Coronary artery (tissue), 2 donors: ENCODE data around the gene SLC6A9.

Experiments used
- DNase-seq: peaks from one replicate; pipeline ENCODE4 v3.0.0-alpha.2; 2017; ENCODE audit warnings: low spot score
- H3K27ac ChIP-seq, 2 donors: fragments of 200-600 bp; sonication (generic); one replicate each; pipeline ENCODE4 v1.5.1; 2016 to 2019
- H3K4me3 ChIP-seq: fragments of 200-600 bp; sonication (generic); 2 replicates; pipeline ENCODE4 v1.5.1; 2016; ENCODE audit warnings: mild to moderate bottlenecking, moderate library complexity
- CTCF ChIP-seq: fragments of 200-600 bp; sonication (generic); IDR thresholded peaks from one replicate; pipeline ENCODE4 v1.5.1; 2019; ENCODE audit warnings: antibody characterized with exemption

The SLC6A9 gene

DNA sequence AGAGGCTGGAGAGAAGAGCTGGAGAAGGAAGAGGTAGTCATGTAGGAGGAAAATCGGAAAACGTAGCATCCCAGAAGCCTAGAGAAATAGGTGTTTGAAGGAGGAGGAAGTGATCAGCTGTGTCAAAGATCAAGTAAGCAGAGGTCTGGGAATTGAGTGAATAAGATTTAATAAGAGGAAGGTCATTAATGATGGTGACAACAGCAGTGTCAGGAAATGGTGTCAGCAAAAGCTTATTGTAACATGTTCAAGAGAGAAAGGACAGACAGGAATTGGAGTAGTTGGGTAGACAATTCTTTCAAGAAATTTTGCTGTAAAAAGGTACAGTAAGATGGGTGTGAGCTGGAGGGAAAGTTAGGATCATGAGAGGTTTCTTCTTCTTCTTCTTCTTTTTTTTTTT lies 41.6 kb upstream of the SLC6A9 start:
- no peak for DNase-seq
- Histone ChIP-seq H3K4me3 (no peak overlapping the region), H3K27ac (no peak overlapping the region)
- TF ChIP-seq CTCF = no peak

DNA sequence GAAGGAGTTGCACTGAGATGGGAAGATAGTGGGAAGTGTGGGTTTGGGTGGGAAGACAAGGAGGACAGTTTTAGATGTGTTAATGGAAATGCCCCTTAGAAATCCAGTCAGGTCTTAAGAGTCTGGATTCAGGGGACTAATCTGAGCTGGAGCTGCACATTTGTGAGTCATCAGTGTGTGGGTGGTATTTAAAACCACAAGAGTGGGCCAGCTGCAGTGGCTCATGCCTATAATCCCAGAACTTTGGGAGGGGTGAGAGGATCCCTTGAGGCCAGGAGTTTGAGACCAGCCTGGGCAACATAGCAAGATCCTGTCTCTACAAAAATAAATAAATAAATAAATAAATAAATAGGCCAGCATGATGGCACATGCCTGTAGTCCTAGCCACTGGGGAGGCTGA lies 40.9 kb upstream of the SLC6A9 start:
- TF ChIP-seq CTCF = no peak
- DNase-seq = no peak
- no peak overlapping the region for H3K27ac ChIP-seq
- H3K4me3 ChIP-seq = no peak overlapping the region

DNA sequence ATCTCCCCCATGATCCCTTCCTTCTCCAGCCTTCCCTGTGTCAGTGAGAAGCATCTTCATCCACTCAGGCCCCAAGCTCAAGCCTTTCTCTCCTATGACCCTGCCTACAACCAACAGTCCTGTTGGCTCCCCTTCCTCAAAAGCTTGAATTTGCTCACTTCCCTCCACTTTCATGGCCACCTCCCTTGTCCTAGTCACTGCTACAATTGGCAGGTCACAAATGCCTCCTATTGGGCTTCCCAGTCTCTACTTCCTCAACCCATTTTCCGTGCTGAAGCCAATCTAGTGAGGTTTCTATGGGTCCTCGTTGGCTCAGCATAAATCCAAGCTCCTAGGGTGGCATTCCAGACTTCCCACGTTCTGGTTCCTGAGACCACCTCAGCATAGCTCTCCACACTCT lies 40.2 kb upstream of the SLC6A9 start:
- no peak overlapping the region for H3K4me3 ChIP-seq
- TF ChIP-seq CTCF = no peak
- no peak for DNase-seq
- H3K27ac ChIP-seq = no peak overlapping the region

DNA sequence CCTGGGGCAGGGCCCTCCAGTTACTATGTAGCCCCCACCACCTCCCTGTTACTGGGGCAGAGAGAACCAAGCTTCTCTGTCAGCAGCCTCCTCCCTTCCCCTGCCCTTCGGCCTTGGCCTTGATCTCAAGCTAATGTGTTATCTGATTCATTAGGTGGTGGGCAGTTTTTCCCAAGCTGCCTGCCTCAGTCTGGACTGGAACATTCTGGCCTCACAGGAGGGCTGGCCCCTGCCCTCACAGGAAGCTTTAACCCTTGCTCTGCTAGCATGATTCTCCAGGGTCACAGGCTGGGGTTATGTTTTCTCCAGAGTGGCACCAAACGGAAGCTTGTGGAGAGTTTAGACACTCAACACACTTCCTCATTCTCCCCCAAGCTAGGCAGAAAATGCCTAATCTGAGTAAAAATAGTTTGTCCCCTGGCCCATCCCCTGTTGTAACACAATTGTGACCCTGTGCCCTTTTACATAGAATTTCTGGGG lies 37.2 kb upstream of the SLC6A9 start:
- Histone ChIP-seq H3K4me3 (no peak overlapping the region), H3K27ac (peak overlapping the region in 1 of 2 donors; percentile 51)
- no peak for TF ChIP-seq CTCF
- DNase-seq = no peak

DNA sequence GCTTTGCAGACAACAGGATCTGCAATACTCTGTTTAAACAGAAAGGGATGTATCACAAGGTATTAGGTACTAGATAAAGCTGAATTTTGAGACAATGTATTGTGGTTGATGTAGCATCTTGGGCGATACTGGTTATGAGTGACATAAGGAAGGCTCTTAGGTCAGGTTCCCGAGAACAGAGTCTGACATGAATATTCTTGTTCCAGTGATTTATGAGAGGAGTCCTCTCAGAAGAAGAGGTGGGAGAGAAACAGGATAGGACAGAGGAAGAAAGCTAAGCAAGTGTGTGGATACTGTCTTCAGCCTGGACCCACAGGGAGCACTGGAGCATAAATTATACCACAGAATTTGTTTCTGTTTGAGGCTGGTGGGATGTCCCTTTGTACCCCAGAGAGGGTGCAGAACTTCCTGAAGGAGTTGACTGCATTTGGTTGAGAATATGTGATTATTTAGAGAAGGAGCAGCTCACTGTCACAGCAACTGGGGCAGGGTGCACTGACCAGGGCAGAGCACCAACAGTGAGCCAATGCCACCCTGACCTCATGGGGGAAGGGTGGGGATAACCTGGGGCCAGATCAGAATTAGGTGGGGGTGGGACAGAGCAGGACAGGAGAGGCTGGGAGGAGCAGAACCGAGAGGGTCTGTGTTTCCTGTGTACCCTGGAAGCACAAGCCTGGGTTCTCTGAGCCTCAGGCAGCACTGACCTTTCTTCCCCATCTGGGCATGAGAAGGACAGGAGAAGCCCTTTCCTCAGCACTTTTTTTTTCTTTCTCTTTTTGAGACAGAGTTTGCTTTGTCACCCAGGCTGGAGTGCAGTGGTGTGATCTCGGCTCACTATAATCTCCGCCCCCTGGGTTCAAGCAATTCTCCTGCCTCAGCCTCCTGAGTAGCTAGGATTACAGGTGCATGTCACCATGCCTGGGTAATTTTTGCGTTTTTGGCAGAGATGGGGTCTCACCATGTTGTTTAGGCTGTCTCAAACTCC lies 36.3 kb upstream of the SLC6A9 start:
- Histone ChIP-seq H3K27ac (peak overlapping the region in 1 of 2 donors; percentile 51), H3K4me3 (no peak overlapping the region)
- TF ChIP-seq CTCF = no peak
- DNase-seq = no peak

GRCh38 chr1:44062656-44063179 lies 31.5 kb upstream of the SLC6A9 start:
- no peak overlapping the region for H3K4me3 ChIP-seq
- DNase-seq = no peak
- TF ChIP-seq CTCF = no peak
- H3K27ac ChIP-seq = no peak overlapping the region
